HCT116 (cell line): ENCODE measurements around the gene YIPF2. TPM values are rescaled to one million over a fixed set of nuclear protein-coding genes. Genes with fewer than 3 reads are reported as not detected.

ENCODE experiments used
- ATAC-seq: fragments of 200-7000 bp; cut with Tn5 transposase; 2 replicates; pipeline ENCODE4 v1.9.1; 2020; ENCODE audit warnings: mild to moderate bottlenecking, moderate library complexity
- BruUV-seq: library from RNA; stranded (reverse); fragments of 400-500 nt; replicated peaks from 2 replicates; lab custom pipeline; 2021; lab: Mats Ljungman, UMichigan
- CTCF ChIA-PET: fragments of 300-600 bp; sonication (Branson Sonifier 250); formaldehyde crosslinking; loops from one replicate; lab custom pipeline; 2021; ENCODE audit warnings: antibody characterized with exemption; lab: Charles Lee
- POLR2A ChIA-PET: fragments of 300-600, 350-600 bp; sonication (Branson Sonifier 250); formaldehyde crosslinking; loops from one replicate; lab custom pipeline; 2021; ENCODE audit warnings: antibody characterized with exemption; lab: Charles Lee
- RAD21 ChIA-PET, 2 experiments: fragments of 300-600 bp; sonication (Branson Sonifier 250); formaldehyde crosslinking; loops; one replicate each; lab custom pipeline; 2023; ENCODE audit warnings: low total read pairs in 2 of 2; ENCODE audit not compliant: uncharacterized antibody in 2 of 2, unreplicated experiment in 2 of 2, low non-redundant PET in 1 of 2; lab: Charles Lee
- DNase-seq: peaks from one replicate; pipeline ENCODE4 v3.0.0-alpha.2; 2010; ENCODE audit warnings: low read depth, low spot score
- H2AFZ ChIP-seq: fragments of 200-600 bp; shearing (Covaris generic), sonication (generic); 2 replicates; pipeline ENCODE4 v1.6.1; 2017; ENCODE audit warnings: low read depth, mixed run types, mixed read lengths, antibody characterized with exemption, low read length; ENCODE audit not compliant: poor library complexity, severe bottlenecking
- H3K27ac ChIP-seq: 2 replicates; pipeline ENCODE4 v1.5.1; 2012; ENCODE audit warnings: low read depth, low read length
- H3K27me3 ChIP-seq: fragments of 200-600 bp; sonication (generic); 2 replicates; pipeline ENCODE4 v1.6.1; 2016; ENCODE audit warnings: mixed run types, low read length, mixed read lengths; ENCODE audit not compliant: insufficient read depth
- H3K36me3 ChIP-seq, 2 experiments: fragments of 200-500 bp in 1 of 2; fragments of 200-600 bp in 1 of 2; sonication (Bioruptor generic) in 1 of 2; sonication (generic) in 1 of 2; 2 replicates each; pipeline versions ENCODE4 v1.5.1 to v1.6.1; 2014 to 2016; ENCODE audit warnings: low read length in 2 of 2, inconsistent platforms in 1 of 2, mixed read lengths in 1 of 2, mixed run types in 1 of 2; ENCODE audit not compliant: insufficient read depth in 2 of 2, control insufficient read depth in 1 of 2
- H3K4me1 ChIP-seq, 2 experiments: fragments of 200-600 bp in 1 of 2; sonication (generic) in 1 of 2; 2 replicates each; pipeline versions ENCODE4 v1.5.1 to v1.6.1; 2012 to 2017; ENCODE audit warnings: low read length in 2 of 2, inconsistent platforms in 1 of 2, mild to moderate bottlenecking in 1 of 2, mixed read lengths in 1 of 2, mixed run types in 1 of 2, moderate library complexity in 1 of 2; ENCODE audit not compliant: insufficient read depth in 2 of 2, control insufficient read depth in 1 of 2
- H3K4me2 ChIP-seq: fragments of 200-600 bp; sonication (generic); 2 replicates; pipeline ENCODE4 v1.6.1; 2017; ENCODE audit warnings: mixed run types, low read length, mixed read lengths
- H3K4me3 ChIP-seq, 2 experiments: fragments of 200-600 bp in 1 of 2; sonication (generic) in 1 of 2; replicated peaks in 1 of 2; 2 replicates each; pipeline ENCODE4 v1.5.1; 2011 to 2016; ENCODE audit warnings: low read length in 2 of 2, control low read depth in 1 of 2, low read depth in 1 of 2, mild to moderate bottlenecking in 1 of 2, mixed read lengths in 1 of 2, mixed run types in 1 of 2
- H3K79me2 ChIP-seq: fragments of 200-600 bp; sonication (generic); 2 replicates; pipeline ENCODE4 v1.6.1; 2017; ENCODE audit warnings: mild to moderate bottlenecking, mixed run types, low read length, moderate library complexity, mixed read lengths; ENCODE audit not compliant: insufficient read depth
- H3K9ac ChIP-seq: fragments of 200-600 bp; sonication (generic); 2 replicates; pipeline ENCODE4 v1.6.1; 2016; ENCODE audit warnings: low read length, mixed read lengths
- H3K9me2 ChIP-seq: fragments of 200-600 bp; sonication (generic), shearing (Covaris generic); 2 replicates; pipeline ENCODE4 v1.6.1; 2017; ENCODE audit warnings: mixed run types, mild to moderate bottlenecking, moderate library complexity; ENCODE audit not compliant: insufficient read depth
- H3K9me3 ChIP-seq, 2 experiments: fragments of 200-500 bp in 1 of 2; fragments of 200-600 bp in 1 of 2; sonication (Bioruptor generic) in 1 of 2; sonication (generic) in 1 of 2; 2 replicates each; pipeline ENCODE4 v1.6.1; 2014 to 2017; ENCODE audit warnings: low read length in 2 of 2, mixed read lengths in 2 of 2, inconsistent platforms in 1 of 2, low read depth in 1 of 2, mild to moderate bottlenecking in 1 of 2, mixed run types in 1 of 2, moderate library complexity in 1 of 2; ENCODE audit not compliant: control insufficient read depth in 1 of 2, insufficient read depth in 1 of 2
- H4K20me1 ChIP-seq: fragments of 200-600 bp; sonication (generic), shearing (Covaris generic); 2 replicates; pipeline ENCODE4 v1.6.1; 2017; ENCODE audit warnings: mixed run types, mild to moderate bottlenecking, moderate library complexity; ENCODE audit not compliant: insufficient read depth
- CBX3 ChIP-seq: IDR thresholded peaks from 2 replicates; pipeline ENCODE4 v1.6.1; 2012; ENCODE audit warnings: low read depth
- CEBPB ChIP-seq: IDR thresholded peaks from 2 replicates; pipeline ENCODE4 v1.6.1; 2012; ENCODE audit warnings: low read depth
- EGR1 ChIP-seq: IDR thresholded peaks from 2 replicates; pipeline ENCODE4 v1.6.1; 2012; ENCODE audit warnings: low read depth
- ELF1 ChIP-seq: IDR thresholded peaks from 2 replicates; pipeline ENCODE4 v1.6.1; 2012; ENCODE audit warnings: low read depth, borderline replicate concordance
- EZH2 ChIP-seq: fragments of 200-600 bp; sonication (generic); IDR thresholded peaks from 2 replicates; pipeline ENCODE4 v1.6.1; 2017; ENCODE audit warnings: antibody characterized with exemption, mixed run types
- FOSL1 ChIP-seq: IDR thresholded peaks from 2 replicates; pipeline ENCODE4 v1.6.1; 2012; ENCODE audit warnings: low read depth
- JUND ChIP-seq: IDR thresholded peaks from 2 replicates; pipeline ENCODE4 v1.6.1; 2012
- POLR2A ChIP-seq: IDR thresholded peaks from 2 replicates; pipeline ENCODE4 v1.7.0; 2011; ENCODE audit warnings: borderline replicate concordance; ENCODE audit not compliant: insufficient read depth, insufficient read length; ENCODE audit errors: extremely low read depth
- POLR2AphosphoS5 ChIP-seq: IDR thresholded peaks from 2 replicates; pipeline ENCODE4 v1.6.1; 2011; ENCODE audit warnings: mild to moderate bottlenecking, low read depth, low read length, moderate library complexity
- SIN3A ChIP-seq: IDR thresholded peaks from 2 replicates; pipeline ENCODE4 v1.6.1; 2012; ENCODE audit warnings: low read depth
- SP1 ChIP-seq: IDR thresholded peaks from 2 replicates; pipeline ENCODE4 v1.6.1; 2012; ENCODE audit warnings: low read depth
- TCF7L2 ChIP-seq: IDR thresholded peaks from 2 replicates; pipeline ENCODE4 v1.7.0; 2011; ENCODE audit warnings: borderline replicate concordance, inconsistent platforms; ENCODE audit not compliant: insufficient read depth, insufficient read length; ENCODE audit errors: extremely low read depth
- YY1 ChIP-seq: IDR thresholded peaks from 2 replicates; pipeline ENCODE4 v1.6.1; 2011; ENCODE audit warnings: low read length, low read depth, moderate library complexity, mild to moderate bottlenecking; ENCODE audit not compliant: insufficient replicate concordance; ENCODE audit errors: extremely low read depth
- ZFX ChIP-seq: fragments of 450-650 bp; IDR thresholded peaks from 2 replicates; pipeline ENCODE4 v1.6.1; 2017
- ZNF274 ChIP-seq: fragments of 200-500 bp; sonication (Bioruptor generic); IDR thresholded peaks from 2 replicates; pipeline ENCODE4 v1.6.1; 2014; ENCODE audit warnings: mild to moderate bottlenecking, low read depth, low read length, inconsistent platforms
- intact Hi-C: fragments of 100-400 bp; cut with micrococcal nuclease; formaldehyde crosslinking; loops from 2 replicates; pipeline ENCODE4 v1.10.0; 2022
- total RNA-seq: library from RNA; stranded (reverse); gene quantifications from one replicate; pipeline ENCODE4 v1.2.1, GENCODE V29; 2021; ENCODE audit not compliant: unreplicated experiment
- TF ChIP-seq, protein P1 (sequence below), 3 experiments: fragments of 200-600 bp in 1 of 3; sonication (generic) in 1 of 3; IDR thresholded peaks in 2 of 3; conservative IDR thresholded peaks in 1 of 3; 2 replicates each; pipeline ENCODE4 v1.5.1; 2012 to 2017; ENCODE audit warnings: low read depth in 2 of 3, low read length in 2 of 3, antibody characterized with exemption in 1 of 3, borderline replicate concordance in 1 of 3, control low read depth in 1 of 3, mild to moderate bottlenecking in 1 of 3, mixed read lengths in 1 of 3, mixed run types in 1 of 3, moderate library complexity in 1 of 3; ENCODE audit not compliant: insufficient read depth in 1 of 3
- TF ChIP-seq, protein P2 (sequence below): IDR thresholded peaks from 2 replicates; pipeline ENCODE4 v1.6.1; 2012; ENCODE audit warnings: low read depth
- TF ChIP-seq, protein P3 (sequence below): IDR thresholded peaks from 2 replicates; pipeline ENCODE4 v1.6.1; 2011; ENCODE audit warnings: mild to moderate bottlenecking, low read length, moderate library complexity; ENCODE audit not compliant: insufficient replicate concordance; ENCODE audit errors: extremely low read depth
- TF ChIP-seq, protein P4 (sequence below): IDR thresholded peaks from 2 replicates; pipeline ENCODE4 v1.6.1; 2012

Gene YIPF2
- total RNA-seq, 1 experiment from 2014 or later = 44.7 TPM

DNA sequence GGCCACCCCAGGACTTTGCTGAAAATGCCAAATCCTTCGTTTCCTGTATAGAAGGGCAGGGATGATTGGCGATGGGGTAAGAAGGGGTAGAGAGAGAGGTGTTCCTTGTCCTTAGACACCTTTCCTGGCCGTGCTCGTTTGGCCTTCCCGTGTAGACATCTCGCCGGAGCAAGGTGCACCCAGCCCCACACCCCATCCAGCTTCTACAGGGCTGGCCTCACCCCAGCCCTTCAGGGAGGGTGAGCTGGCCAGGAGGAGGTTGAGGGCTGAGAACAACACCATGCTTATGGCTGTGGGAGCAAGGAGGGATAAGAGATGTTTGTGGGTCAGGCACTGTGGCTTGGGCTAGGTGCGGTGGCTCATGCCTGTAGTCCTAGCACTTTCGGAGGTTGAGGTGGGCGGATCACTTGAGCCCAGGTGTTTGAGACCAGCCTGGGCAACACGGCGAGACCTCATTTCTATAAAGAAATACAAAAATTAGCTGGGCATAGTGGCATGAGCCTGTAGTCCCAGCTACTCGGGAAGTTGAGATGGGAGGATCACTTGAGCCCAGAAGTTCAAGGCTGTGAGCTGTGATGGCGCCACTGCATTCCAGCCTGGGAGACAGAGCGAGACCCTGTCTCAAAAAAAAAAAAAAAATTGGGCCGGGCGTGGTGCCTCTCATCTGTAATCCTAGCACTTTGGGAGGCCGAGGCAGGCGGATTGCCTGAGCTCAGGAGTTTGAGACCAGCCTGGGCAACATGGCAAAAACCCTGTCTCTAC lies 47.9 kb upstream of the YIPF2 start:
- Histone ChIP-seq H3K27me3 (no peaks in the 10 kb centered on the region), H3K27ac (no peak overlapping the region), H3K4me1 (peaks cover 17 to 25% of the 10 kb centered on the region in 2 experiments), H3K4me2 (no peak overlapping the region), H3K36me3 (peaks cover 0 to 4% of the 10 kb centered on the region in 2 experiments; a peak in 1 of 4 replicates), H3K9me3 (no peaks in the 10 kb centered on the region), H3K79me2 (peaks cover 97% of the 10 kb centered on the region), H2AFZ (no peak overlapping the region), H4K20me1 (peaks cover 3% of the 10 kb centered on the region; the same call in 1 of the 2 replicates), H3K4me3 (no peak overlapping the region), H3K9me2 (no peaks in the 10 kb centered on the region), H3K9ac (no peak overlapping the region)
- ATAC-seq (no peak), DNase-seq (no peak)
- TF ChIP-seq POLR2A = no peak
- no peak for TF ChIP-seq ELF1
- no peak for TF ChIP-seq SIN3A
- no peak for TF ChIP-seq ZNF274
- no peak for TF ChIP-seq FOSL1
- TF ChIP-seq, protein P1, sequence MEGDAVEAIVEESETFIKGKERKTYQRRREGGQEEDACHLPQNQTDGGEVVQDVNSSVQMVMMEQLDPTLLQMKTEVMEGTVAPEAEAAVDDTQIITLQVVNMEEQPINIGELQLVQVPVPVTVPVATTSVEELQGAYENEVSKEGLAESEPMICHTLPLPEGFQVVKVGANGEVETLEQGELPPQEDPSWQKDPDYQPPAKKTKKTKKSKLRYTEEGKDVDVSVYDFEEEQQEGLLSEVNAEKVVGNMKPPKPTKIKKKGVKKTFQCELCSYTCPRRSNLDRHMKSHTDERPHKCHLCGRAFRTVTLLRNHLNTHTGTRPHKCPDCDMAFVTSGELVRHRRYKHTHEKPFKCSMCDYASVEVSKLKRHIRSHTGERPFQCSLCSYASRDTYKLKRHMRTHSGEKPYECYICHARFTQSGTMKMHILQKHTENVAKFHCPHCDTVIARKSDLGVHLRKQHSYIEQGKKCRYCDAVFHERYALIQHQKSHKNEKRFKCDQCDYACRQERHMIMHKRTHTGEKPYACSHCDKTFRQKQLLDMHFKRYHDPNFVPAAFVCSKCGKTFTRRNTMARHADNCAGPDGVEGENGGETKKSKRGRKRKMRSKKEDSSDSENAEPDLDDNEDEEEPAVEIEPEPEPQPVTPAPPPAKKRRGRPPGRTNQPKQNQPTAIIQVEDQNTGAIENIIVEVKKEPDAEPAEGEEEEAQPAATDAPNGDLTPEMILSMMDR (IDR thresholded peaks at IDR 0.05 in 2 of 3, conservative IDR thresholded peaks at IDR 0.05 in 1 of 3; ENCODE audit: borderline replicate concordance in 1 of 3, insufficient read depth in 1 of 3, low read depth in 2 of 3, low read length in 2 of 3) = no peak
- TF ChIP-seq, protein P2, sequence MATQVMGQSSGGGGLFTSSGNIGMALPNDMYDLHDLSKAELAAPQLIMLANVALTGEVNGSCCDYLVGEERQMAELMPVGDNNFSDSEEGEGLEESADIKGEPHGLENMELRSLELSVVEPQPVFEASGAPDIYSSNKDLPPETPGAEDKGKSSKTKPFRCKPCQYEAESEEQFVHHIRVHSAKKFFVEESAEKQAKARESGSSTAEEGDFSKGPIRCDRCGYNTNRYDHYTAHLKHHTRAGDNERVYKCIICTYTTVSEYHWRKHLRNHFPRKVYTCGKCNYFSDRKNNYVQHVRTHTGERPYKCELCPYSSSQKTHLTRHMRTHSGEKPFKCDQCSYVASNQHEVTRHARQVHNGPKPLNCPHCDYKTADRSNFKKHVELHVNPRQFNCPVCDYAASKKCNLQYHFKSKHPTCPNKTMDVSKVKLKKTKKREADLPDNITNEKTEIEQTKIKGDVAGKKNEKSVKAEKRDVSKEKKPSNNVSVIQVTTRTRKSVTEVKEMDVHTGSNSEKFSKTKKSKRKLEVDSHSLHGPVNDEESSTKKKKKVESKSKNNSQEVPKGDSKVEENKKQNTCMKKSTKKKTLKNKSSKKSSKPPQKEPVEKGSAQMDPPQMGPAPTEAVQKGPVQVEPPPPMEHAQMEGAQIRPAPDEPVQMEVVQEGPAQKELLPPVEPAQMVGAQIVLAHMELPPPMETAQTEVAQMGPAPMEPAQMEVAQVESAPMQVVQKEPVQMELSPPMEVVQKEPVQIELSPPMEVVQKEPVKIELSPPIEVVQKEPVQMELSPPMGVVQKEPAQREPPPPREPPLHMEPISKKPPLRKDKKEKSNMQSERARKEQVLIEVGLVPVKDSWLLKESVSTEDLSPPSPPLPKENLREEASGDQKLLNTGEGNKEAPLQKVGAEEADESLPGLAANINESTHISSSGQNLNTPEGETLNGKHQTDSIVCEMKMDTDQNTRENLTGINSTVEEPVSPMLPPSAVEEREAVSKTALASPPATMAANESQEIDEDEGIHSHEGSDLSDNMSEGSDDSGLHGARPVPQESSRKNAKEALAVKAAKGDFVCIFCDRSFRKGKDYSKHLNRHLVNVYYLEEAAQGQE = no peak
- no peak for TF ChIP-seq SP1
- no peak for TF ChIP-seq POLR2AphosphoS5
- TF ChIP-seq EZH2 = no peak
- TF ChIP-seq YY1 = no peak
- no peak for TF ChIP-seq TCF7L2
- TF ChIP-seq, protein P3, sequence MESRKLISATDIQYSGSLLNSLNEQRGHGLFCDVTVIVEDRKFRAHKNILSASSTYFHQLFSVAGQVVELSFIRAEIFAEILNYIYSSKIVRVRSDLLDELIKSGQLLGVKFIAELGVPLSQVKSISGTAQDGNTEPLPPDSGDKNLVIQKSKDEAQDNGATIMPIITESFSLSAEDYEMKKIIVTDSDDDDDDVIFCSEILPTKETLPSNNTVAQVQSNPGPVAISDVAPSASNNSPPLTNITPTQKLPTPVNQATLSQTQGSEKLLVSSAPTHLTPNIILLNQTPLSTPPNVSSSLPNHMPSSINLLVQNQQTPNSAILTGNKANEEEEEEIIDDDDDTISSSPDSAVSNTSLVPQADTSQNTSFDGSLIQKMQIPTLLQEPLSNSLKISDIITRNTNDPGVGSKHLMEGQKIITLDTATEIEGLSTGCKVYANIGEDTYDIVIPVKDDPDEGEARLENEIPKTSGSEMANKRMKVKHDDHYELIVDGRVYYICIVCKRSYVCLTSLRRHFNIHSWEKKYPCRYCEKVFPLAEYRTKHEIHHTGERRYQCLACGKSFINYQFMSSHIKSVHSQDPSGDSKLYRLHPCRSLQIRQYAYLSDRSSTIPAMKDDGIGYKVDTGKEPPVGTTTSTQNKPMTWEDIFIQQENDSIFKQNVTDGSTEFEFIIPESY = no peak
- TF ChIP-seq EGR1 = no peak
- no peak for TF ChIP-seq ZFX
- TF ChIP-seq CBX3 = no peak
- no peak for TF ChIP-seq JUND
- TF ChIP-seq, protein P4, sequence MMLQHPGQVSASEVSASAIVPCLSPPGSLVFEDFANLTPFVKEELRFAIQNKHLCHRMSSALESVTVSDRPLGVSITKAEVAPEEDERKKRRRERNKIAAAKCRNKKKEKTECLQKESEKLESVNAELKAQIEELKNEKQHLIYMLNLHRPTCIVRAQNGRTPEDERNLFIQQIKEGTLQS = no peak
- no peak for TF ChIP-seq CEBPB
- BruUV-seq = no TSS peak
- ChIA-PET RAD21 (no interaction called here), POLR2A (no interaction called here), CTCF (interaction anchor here (1.0 kb wide), 1 partner anchor 11 kb away, joined by 3 read pairs; no protein-coding TSS in a partner anchor)
- intact Hi-C loops = no loop called here
